Suprapubic skin (tissue), 4 donors: ENCODE results near the gene TMEM41A. TPM values are rescaled to one million over a fixed set of nuclear protein-coding genes. Genes with fewer than 3 reads are reported as not detected.

ENCODE experiments used
- DNase-seq, 2 donors: peaks; one replicate each; pipeline ENCODE4 v3.0.0-alpha.2; 2019; ENCODE audit warnings: low spot score in 2 of 2
- H3K27ac ChIP-seq: fragments of 200-600 bp; sonication (generic); one replicate; pipeline ENCODE4 v1.5.1; 2019
- H3K27me3 ChIP-seq: fragments of 200-600 bp; sonication (generic); one replicate; pipeline ENCODE4 v1.5.1; 2019
- H3K36me3 ChIP-seq: fragments of 200-600 bp; sonication (generic); one replicate; pipeline ENCODE4 v1.5.1; 2019
- H3K4me1 ChIP-seq: fragments of 200-600 bp; sonication (generic); one replicate; pipeline ENCODE4 v1.5.1; 2019
- H3K4me3 ChIP-seq: fragments of 200-600 bp; sonication (generic); one replicate; pipeline ENCODE4 v1.5.1; 2019; ENCODE audit warnings: mild to moderate bottlenecking
- H3K9me3 ChIP-seq: fragments of 200-600 bp; sonication (generic); one replicate; pipeline ENCODE4 v1.5.1; 2019
- CTCF ChIP-seq, 2 donors: fragments of 200-600 bp in 1 of 2; fragments of 450-650 bp in 1 of 2; sonication (generic) in 1 of 2; IDR thresholded peaks; one replicate each; pipeline ENCODE4 v1.5.1; 2016 to 2019; ENCODE audit warnings: antibody characterized with exemption in 2 of 2, mild to moderate bottlenecking in 1 of 2, moderate library complexity in 1 of 2
- EP300 ChIP-seq: sonication (generic); formaldehyde crosslinking; IDR thresholded peaks from one replicate; pipeline ENCODE4 v1.6.1; 2017; ENCODE audit warnings: antibody characterized with exemption
- POLR2A ChIP-seq, 2 donors: fragments of 450-650 bp; IDR thresholded peaks; one replicate each; pipeline ENCODE4 v1.6.1; 2017; ENCODE audit warnings: antibody characterized with exemption in 2 of 2, mild to moderate bottlenecking in 2 of 2, moderate library complexity in 2 of 2
- POLR2AphosphoS5 ChIP-seq, 3 donors: sonication (generic); formaldehyde crosslinking; IDR thresholded peaks; one replicate each; pipeline ENCODE4 v1.6.1; 2017; ENCODE audit warnings: antibody characterized with exemption in 3 of 3
- WGBS: methylation state at CpG from one replicate; pipeline ENCODE4 v1.1.5; 2018; 5-methylcytosine and 5-hydroxymethylcytosine counted together
- total RNA-seq, 4 donors: library from RNA; depleted of rRNA; stranded (reverse); fragments of >200 nt; gene quantifications; one replicate each; pipeline ENCODE4 v1.1.0, GENCODE V29; 2016

The TMEM41A gene
- total RNA-seq, 4 donors from 2014 or later: 36.4 to 42.8 (median 36.7) TPM

- Histone ChIP-seq H3K36me3 (no peaks in the 10 kb centered on the region), H3K27ac (no peak overlapping the region), H3K27me3 (no peaks in the 10 kb centered on the region), H3K9me3 (no peaks in the 10 kb centered on the region), H3K4me3 (no peak overlapping the region), H3K4me1 (no peaks in the 10 kb centered on the region)
- no peak for TF ChIP-seq POLR2AphosphoS5 (IDR thresholded peaks at IDR 0.05)
- TF ChIP-seq POLR2A (IDR thresholded peaks at IDR 0.05): no peak
- no peak for TF ChIP-seq EP300
- TF ChIP-seq CTCF (IDR thresholded peaks at IDR 0.05): no peak
- DNase-seq: no peak
- 67% methylated on average over 6 of the region's 6 CpGs for WGBS
Measured at GRCh38 chr3:185507883-185508282, 9.0 kb upstream of the TMEM41A start.

- no peaks in the 10 kb centered on the region for H3K36me3 ChIP-seq
- TF ChIP-seq EP300 (no peak), POLR2AphosphoS5 (IDR thresholded peaks at IDR 0.05) (no peak), POLR2A (IDR thresholded peaks at IDR 0.05) (no peak), CTCF (IDR thresholded peaks at IDR 0.05) (no peak)
- DNase-seq: no peak
- peaks cover under 1% of the 10 kb centered on the region for H3K4me1 ChIP-seq
- no peak overlapping the region for H3K4me3 ChIP-seq
- WGBS: 46% methylated on average over 3 of the region's 3 CpGs
- no peaks in the 10 kb centered on the region for H3K9me3 ChIP-seq
- H3K27ac ChIP-seq: peak overlapping the region; percentile 72
- no peaks in the 10 kb centered on the region for H3K27me3 ChIP-seq
Measured at GRCh38 chr3:185504636-185505035, 5.8 kb upstream of the TMEM41A start.

- H3K27ac ChIP-seq: peak overlapping the region; percentile 72
- TF ChIP-seq EP300: no peak
- peaks cover 7% of the 10 kb centered on the region for H3K4me1 ChIP-seq
- H3K27me3 ChIP-seq: no peaks in the 10 kb centered on the region
- no peak overlapping the region for H3K4me3 ChIP-seq
- WGBS: 50% methylated on average over 1 of the region's 1 CpG
- H3K36me3 ChIP-seq: no peaks in the 10 kb centered on the region
- DNase-seq: no peak
- H3K9me3 ChIP-seq: no peaks in the 10 kb centered on the region
Measured at GRCh38 chr3:185503521-185503920, 4.7 kb upstream of the TMEM41A start.

GRCh38 chr3:185502987-185503386 lies 4.2 kb upstream of the TMEM41A start:
- DNase-seq: no peak
- Histone ChIP-seq H3K27ac (peak overlapping the region; percentile 72), H3K4me3 (no peak overlapping the region), H3K9me3 (no peaks in the 10 kb centered on the region), H3K4me1 (peaks cover 7% of the 10 kb centered on the region), H3K27me3 (no peaks in the 10 kb centered on the region), H3K36me3 (no peaks in the 10 kb centered on the region)
- TF ChIP-seq POLR2A (IDR thresholded peaks at IDR 0.05): no peak
- TF ChIP-seq CTCF (IDR thresholded peaks at IDR 0.05): no peak
- no peak for TF ChIP-seq EP300
- no peak for TF ChIP-seq POLR2AphosphoS5 (IDR thresholded peaks at IDR 0.05)
- WGBS: 74% methylated on average over 3 of the region's 3 CpGs

GRCh38 chr3:185490241-185490640 lies 8.6 kb downstream of the TMEM41A start:
- Histone ChIP-seq H3K36me3 (peaks cover 92% of the 10 kb centered on the region), H3K9me3 (no peaks in the 10 kb centered on the region), H3K27me3 (no peaks in the 10 kb centered on the region), H3K27ac (no peak overlapping the region), H3K4me3 (no peak overlapping the region), H3K4me1 (peaks cover 10% of the 10 kb centered on the region)
- no peak for DNase-seq
- WGBS: 79% methylated on average over 4 of the region's 4 CpGs
- TF ChIP-seq CTCF (IDR thresholded peaks at IDR 0.05) (no peak), POLR2A (IDR thresholded peaks at IDR 0.05) (no peak), POLR2AphosphoS5 (IDR thresholded peaks at IDR 0.05) (no peak), EP300 (no peak)

GRCh38 chr3:185489462-185489861 lies 9.4 kb downstream of the TMEM41A start:
- TF ChIP-seq CTCF (IDR thresholded peaks at IDR 0.05) (no peak), POLR2AphosphoS5 (IDR thresholded peaks at IDR 0.05) (no peak), EP300 (no peak), POLR2A (IDR thresholded peaks at IDR 0.05) (no peak)
- Histone ChIP-seq H3K36me3 (peaks cover 84% of the 10 kb centered on the region), H3K4me1 (peaks cover 10% of the 10 kb centered on the region), H3K27me3 (no peaks in the 10 kb centered on the region), H3K27ac (no peak overlapping the region), H3K4me3 (no peak overlapping the region), H3K9me3 (no peaks in the 10 kb centered on the region)
- DNase-seq: no peak
- 66% methylated on average over 3 of the region's 3 CpGs for WGBS
